Measurements from ENCODE around the gene PNPLA3.

Gene PNPLA3, protein sequence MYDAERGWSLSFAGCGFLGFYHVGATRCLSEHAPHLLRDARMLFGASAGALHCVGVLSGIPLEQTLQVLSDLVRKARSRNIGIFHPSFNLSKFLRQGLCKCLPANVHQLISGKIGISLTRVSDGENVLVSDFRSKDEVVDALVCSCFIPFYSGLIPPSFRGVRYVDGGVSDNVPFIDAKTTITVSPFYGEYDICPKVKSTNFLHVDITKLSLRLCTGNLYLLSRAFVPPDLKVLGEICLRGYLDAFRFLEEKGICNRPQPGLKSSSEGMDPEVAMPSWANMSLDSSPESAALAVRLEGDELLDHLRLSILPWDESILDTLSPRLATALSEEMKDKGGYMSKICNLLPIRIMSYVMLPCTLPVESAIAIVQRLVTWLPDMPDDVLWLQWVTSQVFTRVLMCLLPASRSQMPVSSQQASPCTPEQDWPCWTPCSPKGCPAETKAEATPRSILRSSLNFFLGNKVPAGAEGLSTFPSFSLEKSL

GRCh38 chr22:43923631-43924464 is at the start of gene PNPLA3:
PNPLA3 (plus strand) TSS chr22:43923805; CDS start chr22:43923912, 107 bp downstream.
- DNase-seq: peak; percentile 79 to 93 (median 80)

DNA sequence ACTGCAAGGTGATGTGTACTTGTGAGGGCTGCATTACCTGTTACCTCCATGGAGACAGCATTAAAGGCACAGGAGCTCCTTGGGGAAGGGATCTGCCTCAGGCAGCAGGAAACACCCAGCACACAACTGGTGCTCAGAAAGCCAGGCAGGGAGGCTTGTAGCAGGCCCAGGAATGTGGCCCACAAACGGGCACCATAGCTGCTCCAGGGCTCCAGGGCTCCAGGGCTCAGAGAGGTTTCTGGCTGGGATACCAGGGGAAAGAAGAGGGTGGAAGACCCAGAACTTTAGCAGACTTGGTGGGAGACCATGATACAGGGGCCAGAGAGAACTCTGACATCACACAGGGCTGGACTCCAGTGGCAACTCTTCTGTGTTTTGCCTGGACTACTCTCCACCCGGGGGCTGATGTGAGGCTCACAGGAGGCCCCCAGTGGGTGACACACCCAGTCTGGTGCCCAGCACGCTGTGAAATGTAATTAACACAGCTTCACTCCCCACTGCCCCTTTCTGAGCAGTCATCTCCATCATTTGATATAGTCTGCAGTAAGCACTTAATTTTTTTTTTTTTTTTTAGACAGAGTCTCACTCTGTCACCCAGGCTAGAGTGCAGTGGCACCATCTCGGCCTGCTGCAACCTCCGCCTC is 46.6 kb upstream of the PNPLA3 start:
- no peak for DNase-seq

DNA sequence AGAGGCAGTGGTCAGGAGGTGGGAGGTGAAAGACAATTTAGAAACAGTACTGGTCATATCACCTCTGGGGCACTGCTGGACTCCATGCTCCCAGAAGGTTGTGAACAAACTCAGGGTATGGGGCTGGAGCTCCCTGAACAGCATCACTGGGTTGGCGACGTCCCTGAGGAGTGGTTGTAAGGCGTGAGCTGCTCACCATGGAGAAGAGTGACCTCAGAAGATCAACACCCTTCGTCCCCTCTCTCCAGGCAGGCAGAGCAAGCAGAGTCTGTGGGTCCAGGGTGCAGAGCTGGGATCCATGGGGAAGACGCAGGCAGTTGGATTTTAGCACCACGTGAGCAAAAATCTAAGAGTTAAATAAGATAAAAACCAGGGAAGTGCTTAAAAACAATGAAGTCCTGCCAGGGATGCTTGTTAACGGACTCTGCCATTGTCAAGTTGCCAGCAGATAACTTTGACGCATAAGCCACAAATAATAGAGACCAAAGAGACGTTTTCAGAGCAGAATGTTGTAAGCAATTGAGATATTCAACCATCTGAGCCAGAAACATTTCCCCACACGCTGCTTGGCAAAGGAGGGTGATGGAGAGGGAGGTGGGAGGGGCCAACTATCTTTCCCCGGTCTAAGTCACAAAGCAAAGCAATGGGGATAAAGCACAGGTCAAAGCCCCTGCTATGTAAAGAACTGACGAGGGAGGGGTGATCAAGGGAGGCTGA is 45.4 kb upstream of the PNPLA3 start:
- no peak for DNase-seq

- DNase-seq: no peak
These were observed 44.6 kb upstream of the PNPLA3 start for GRCh38 chr22:43878831-43879550.

GRCh38 chr22:43879901-43880540 is 43.6 kb upstream of the PNPLA3 start:
- DNase-seq: no peak

- no peak for DNase-seq
These were observed 43.0 kb upstream of the PNPLA3 start for GRCh38 chr22:43880541-43880991.

- DNase-seq: no peak
These were observed 42.2 kb upstream of the PNPLA3 start for GRCh38 chr22:43881091-43882061.

- DNase-seq: no peak
These were observed 41.4 kb upstream of the PNPLA3 start for GRCh38 chr22:43882122-43882767.

DNA sequence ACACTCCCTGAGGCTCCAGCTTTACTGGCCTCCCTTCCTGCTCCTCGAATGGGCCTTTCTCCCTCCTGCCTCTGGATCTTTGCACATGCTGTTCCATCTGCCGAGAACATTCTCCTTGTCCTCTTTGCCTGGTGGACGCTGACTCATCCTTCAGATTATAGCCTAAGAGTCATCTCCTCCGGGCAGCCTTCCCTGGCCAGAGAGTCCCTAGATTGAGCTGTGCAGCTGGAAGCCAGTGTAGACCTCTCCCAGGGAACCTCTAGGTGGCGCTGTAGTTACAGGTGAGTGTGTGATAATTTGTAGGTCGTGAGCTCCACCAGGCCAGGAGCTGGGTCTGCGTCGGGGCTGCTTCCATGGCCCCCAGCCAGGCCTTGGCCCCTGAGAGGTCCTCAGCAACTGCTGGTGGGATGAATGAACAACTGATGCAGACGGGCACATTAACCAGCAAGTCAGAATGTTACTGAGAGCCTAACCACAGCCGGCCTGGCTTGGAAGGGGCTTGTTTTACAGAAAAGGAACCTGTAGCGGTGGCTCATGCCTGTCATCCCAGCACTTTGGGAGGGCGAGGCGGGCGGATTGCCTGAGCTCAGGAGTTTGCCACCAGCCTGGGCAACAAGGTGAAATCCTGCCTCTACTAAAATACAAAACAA is 40.5 kb upstream of the PNPLA3 start:
- peak; percentile 64 to 74 (median 73) for DNase-seq

DNA sequence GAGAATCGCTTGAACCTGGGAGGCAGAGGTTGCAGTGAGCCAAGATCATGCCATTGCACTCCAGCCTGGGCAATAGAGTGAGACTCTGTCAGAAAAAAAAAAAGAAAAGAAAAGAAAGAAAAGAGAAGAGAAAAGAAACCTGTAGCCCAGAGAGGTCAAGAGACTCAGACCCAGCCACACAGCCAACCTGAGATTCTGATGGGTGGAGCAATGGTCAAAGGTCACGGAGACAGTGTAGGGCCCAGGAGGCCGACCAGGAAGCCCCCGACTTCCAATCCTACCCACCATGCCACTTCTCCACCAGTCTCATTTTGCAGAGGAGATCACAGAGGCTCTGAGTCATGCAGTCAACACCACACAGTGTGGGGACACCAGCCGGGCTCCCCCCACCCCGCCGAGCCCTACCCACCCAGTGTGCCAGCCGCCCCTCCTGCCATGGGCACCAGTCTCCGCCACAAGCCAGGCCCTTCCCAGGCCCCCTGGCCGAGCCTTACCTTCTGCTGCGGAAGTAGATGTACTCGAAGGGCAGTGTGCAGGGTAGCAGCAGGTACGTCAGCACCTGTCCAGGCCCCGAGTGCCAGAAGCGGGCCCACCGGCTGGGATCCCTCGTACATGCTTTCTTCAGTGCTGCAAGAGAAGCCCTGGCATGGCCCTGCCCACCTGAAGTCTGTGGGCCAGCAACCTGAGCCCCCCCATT is 39.7 kb upstream of the PNPLA3 start:
- no peak for DNase-seq

DNA sequence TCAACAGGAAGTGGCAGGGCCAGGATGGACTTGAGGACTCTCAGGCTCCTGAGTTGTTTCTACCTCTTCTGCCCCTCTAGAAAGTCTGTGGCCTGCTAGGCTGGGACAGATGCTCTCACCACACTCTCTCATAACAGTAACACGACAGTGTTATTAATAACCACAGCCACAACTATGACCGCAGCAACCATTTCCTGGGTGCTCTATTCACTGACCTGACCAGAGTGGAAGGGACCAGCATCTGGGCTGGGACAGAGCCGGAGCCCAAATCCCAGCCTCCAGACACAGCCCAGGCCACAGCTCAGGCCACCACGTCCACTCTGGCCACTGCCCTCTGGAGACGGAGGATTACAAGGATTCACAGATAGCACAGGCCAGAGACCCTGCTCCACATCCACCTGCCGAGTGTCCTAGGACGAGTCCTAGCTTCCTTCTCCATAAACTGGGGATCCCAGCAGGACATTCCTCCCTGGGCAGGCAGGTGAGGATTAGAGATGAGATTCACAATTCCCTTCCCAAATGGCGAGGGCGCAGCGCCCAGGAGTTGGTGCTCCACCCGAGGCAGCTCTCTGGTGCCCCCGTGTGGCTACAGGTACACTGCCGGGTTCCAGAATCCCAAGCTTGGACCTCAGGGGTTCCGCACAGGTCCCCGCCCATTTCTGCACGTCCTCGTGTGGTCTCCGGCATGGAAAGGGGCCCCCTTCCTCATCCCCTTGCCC is 38.8 kb upstream of the PNPLA3 start:
- peak; percentile 46 to 87 (median 67) for DNase-seq

- no peak for DNase-seq
These were observed 38.3 kb upstream of the PNPLA3 start for GRCh38 chr22:43885319-43885671.

- no peak for DNase-seq
These were observed 37.8 kb upstream of the PNPLA3 start for GRCh38 chr22:43885786-43886185.

GRCh38 chr22:43886231-43886630 is 37.4 kb upstream of the PNPLA3 start:
- no peak for DNase-seq

DNA sequence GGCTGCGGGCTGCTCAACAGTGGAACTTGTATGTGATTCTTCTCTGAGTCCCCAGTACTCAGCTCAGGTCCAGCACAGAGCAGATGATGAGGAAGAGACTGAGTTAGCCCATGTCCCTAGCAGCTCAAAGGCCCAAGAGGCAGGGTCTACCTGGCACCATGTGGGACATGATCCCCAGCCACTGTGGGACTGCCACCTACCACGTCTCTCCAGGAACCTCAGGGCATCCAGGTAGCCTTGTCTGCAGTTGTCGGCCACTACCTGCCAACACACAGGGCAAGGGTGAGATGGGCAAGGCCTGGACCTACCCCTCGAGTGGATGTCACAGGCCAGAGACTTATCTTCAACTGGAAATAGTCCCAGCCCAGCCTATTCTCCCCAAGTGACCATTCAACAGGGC is 36.2 kb upstream of the PNPLA3 start:
- no peak for DNase-seq

GRCh38 chr22:43888740-43889139 is 34.9 kb upstream of the PNPLA3 start:
- no peak for DNase-seq

GRCh38 chr22:43889201-43889859 is 34.3 kb upstream of the PNPLA3 start:
- no peak for DNase-seq
